A549 (cell line): ENCODE data around the gene TMEM123. TPM values are rescaled to one million over a fixed set of nuclear protein-coding genes. Genes with fewer than 3 reads are reported as not detected.
A peak's percentile ranks its signal among the peaks of the same experiment; 100 is the strongest.

Experiments used
- ATAC-seq, 2 experiments: fragments of 200-7000 bp in 1 of 2; fragments of >200 bp in 1 of 2; cut with Nextera tagmentation in 1 of 2; cut with Tn5 transposase in 1 of 2; 3 replicates each; pipeline versions ENCODE4 v1.8.0 to v1.9.1; 2018 to 2020; ENCODE audit warnings: mild to moderate bottlenecking in 1 of 2, moderate library complexity in 1 of 2
- CTCF ChIA-PET: fragments of 300-600 bp; sonication (Branson Sonifier 250); formaldehyde crosslinking; extraction: SDS; loops from one replicate; lab custom pipeline; 2021; ENCODE audit warnings: antibody characterized with exemption, inconsistent platforms; lab: Yijun Ruan, JAX
- POLR2A ChIA-PET: fragments of 350-600 bp; formaldehyde crosslinking; extraction: SDS; loops from one replicate; lab custom pipeline; 2021; ENCODE audit warnings: antibody characterized with exemption, inconsistent platforms; lab: Yijun Ruan, JAX
- DNase-seq, 2 experiments: peaks; one replicate each; pipeline versions ENCODE4 v3.0.0 to v3.0.0-alpha.2; 2011 to 2016; ENCODE audit warnings: low read depth in 1 of 2, low spot score in 1 of 2
- FAIRE-seq: peaks from 2 replicates; lab custom pipeline; 2011; peaks lifted over from hg19 to GRCh38; lab: Jason Lieb, UNC
- H3K27ac ChIP-seq, 2 experiments: fragments of >200 bp; sonication (Bioruptor Twin); formaldehyde crosslinking; 3 replicates each; pipeline ENCODE4 v1.5.1; 2016 to 2017
- H3K4me1 ChIP-seq: fragments of >200 bp; sonication (Bioruptor Twin); formaldehyde crosslinking; 3 replicates; pipeline ENCODE4 v1.6.1; 2016
- H3K4me2 ChIP-seq: fragments of >200 bp; sonication (Bioruptor Twin); formaldehyde crosslinking; 3 replicates; pipeline ENCODE4 v1.6.1; 2016
- H3K4me3 ChIP-seq: fragments of >200 bp; sonication (Bioruptor Twin); formaldehyde crosslinking; 3 replicates; pipeline ENCODE4 v1.5.1; 2016
- H3K9me3 ChIP-seq: fragments of >200 bp; sonication (Bioruptor Twin); formaldehyde crosslinking; 3 replicates; pipeline ENCODE4 v1.6.1; 2016
- CBX2 ChIP-seq: fragments of 200-600 bp; sonication (generic); IDR thresholded peaks from 2 replicates; pipeline ENCODE4 v1.6.1; 2016; ENCODE audit warnings: low read depth, mild to moderate bottlenecking, borderline replicate concordance
- CBX8 ChIP-seq: fragments of 200-600 bp; sonication (generic); IDR thresholded peaks from 2 replicates; pipeline ENCODE4 v1.6.1; 2016
- CEBPB ChIP-seq, 2 experiments: fragments of >200 bp in 1 of 2; sonication (Bioruptor Twin) in 1 of 2; formaldehyde crosslinking in 1 of 2; IDR thresholded peaks; 2 replicates each; pipeline ENCODE4 v1.6.1; 2012 to 2016
- EHF ChIP-seq: fragments of 250-450 bp; sonication (Bioruptor Pico); IDR thresholded peaks from 2 replicates; pipeline ENCODE4 v1.5.0; 2020; ENCODE audit warnings: mild to moderate bottlenecking
- EHMT2 ChIP-seq: fragments of 200-600 bp; sonication (generic); IDR thresholded peaks from 2 replicates; pipeline ENCODE4 v1.6.1; 2016; ENCODE audit warnings: antibody characterized with exemption, low read depth, mild to moderate bottlenecking, moderate library complexity
- ELK1 ChIP-seq: fragments of 150-350 bp; IDR thresholded peaks from 2 replicates; pipeline ENCODE4 v1.6.1; 2014; ENCODE audit warnings: low read depth, mild to moderate bottlenecking, low read length
- ESRRA ChIP-seq: fragments of 150-350 bp; IDR thresholded peaks from 2 replicates; pipeline ENCODE4 v1.6.1; 2014; ENCODE audit warnings: mild to moderate bottlenecking, low read length, borderline replicate concordance
- HDAC2 ChIP-seq: fragments of 200-600 bp; sonication (generic); IDR thresholded peaks from 2 replicates; pipeline ENCODE4 v1.6.1; 2016
- HOXA7 ChIP-seq: fragments of 250-450 bp; sonication (Bioruptor Pico); IDR thresholded peaks from 2 replicates; pipeline ENCODE4 v1.5.0; 2020; ENCODE audit warnings: mild to moderate bottlenecking, moderate library complexity
- HOXB13 ChIP-seq: fragments of 250-450 bp; sonication (Bioruptor Pico); IDR thresholded peaks from 2 replicates; pipeline ENCODE4 v1.5.0; 2020; ENCODE audit warnings: low read depth, mild to moderate bottlenecking, moderate library complexity
- JUN ChIP-seq, 2 experiments: fragments of >200 bp; sonication (Bioruptor Twin); formaldehyde crosslinking; IDR thresholded peaks; 2 replicates in 1 of 2; 3 replicates in 1 of 2; pipeline ENCODE4 v1.6.1; 2016 to 2017
- JUNB ChIP-seq: fragments of >200 bp; sonication (Bioruptor Twin); formaldehyde crosslinking; IDR thresholded peaks from 2 replicates; pipeline ENCODE4 v1.6.1; 2016
- MAFK ChIP-seq: fragments of 450-650 bp; IDR thresholded peaks from 2 replicates; pipeline ENCODE4 v1.6.1; 2014; ENCODE audit not compliant: partially characterized antibody
- MAZ ChIP-seq: fragments of 150-350 bp; IDR thresholded peaks from 2 replicates; pipeline ENCODE4 v1.6.1; 2014; ENCODE audit warnings: antibody characterized with exemption, low read depth, low read length, borderline replicate concordance
- NPAS2 ChIP-seq: fragments of 250-450 bp; sonication (Bioruptor Pico); IDR thresholded peaks from 2 replicates; pipeline ENCODE4 v1.8.0; 2022; ENCODE audit warnings: mild to moderate bottlenecking, moderate library complexity, borderline replicate concordance
- PBX3 ChIP-seq: IDR thresholded peaks from 2 replicates; pipeline ENCODE4 v1.6.1; 2012
- POLR2AphosphoS2 ChIP-seq: conservative IDR thresholded peaks from 2 replicates; pipeline ENCODE4 v1.6.1; 2012; ENCODE audit warnings: low read length, improper control_type of control experiment, inconsistent platforms
- RAD21 ChIP-seq, 2 experiments: fragments of >200 bp in 1 of 2; sonication (Bioruptor Twin) in 1 of 2; formaldehyde crosslinking in 1 of 2; IDR thresholded peaks in 1 of 2; conservative IDR thresholded peaks in 1 of 2; 2 replicates in 1 of 2; 3 replicates in 1 of 2; pipeline ENCODE4 v1.6.1; 2012 to 2018; ENCODE audit warnings: inconsistent platforms in 1 of 2
- RCOR1 ChIP-seq: fragments of 150-350 bp; IDR thresholded peaks from 2 replicates; pipeline ENCODE4 v1.6.1; 2014; ENCODE audit warnings: antibody characterized with exemption, low read length, low read depth
- RNF2 ChIP-seq: fragments of 200-600 bp; sonication (generic); IDR thresholded peaks from 2 replicates; pipeline ENCODE4 v1.6.1; 2016; ENCODE audit warnings: low read depth, mild to moderate bottlenecking, antibody characterized with exemption, moderate library complexity, borderline replicate concordance
- TFCP2L1 ChIP-seq: fragments of 250-450 bp; sonication (Bioruptor Pico); IDR thresholded peaks from 2 replicates; pipeline ENCODE4 v1.5.0; 2021; ENCODE audit warnings: mild to moderate bottlenecking
- TP53 ChIP-seq: fragments of 250-450 bp; sonication (Bioruptor Pico); IDR thresholded peaks from 2 replicates; pipeline ENCODE4 v1.5.0; 2021; ENCODE audit warnings: mild to moderate bottlenecking, moderate library complexity
- USF2 ChIP-seq: fragments of 450-650 bp; IDR thresholded peaks from 2 replicates; pipeline ENCODE4 v1.6.1; 2014; ENCODE audit warnings: antibody characterized with exemption
- ZC3H11A ChIP-seq: fragments of 450-650 bp; IDR thresholded peaks from 2 replicates; pipeline ENCODE4 v1.6.1; 2014; ENCODE audit warnings: antibody characterized with exemption, mild to moderate bottlenecking
- ZNF302 ChIP-seq: fragments of 250-450 bp; sonication (Bioruptor Pico); IDR thresholded peaks from 2 replicates; pipeline ENCODE4 v1.9.0; 2021; ENCODE audit warnings: inconsistent platforms, mild to moderate bottlenecking, moderate library complexity
- WGBS: methylation state at CpG from one replicate; pipeline ENCODE4 v1.1.6; 2017; ENCODE audit errors: missing lambda C conversion rate; 5-methylcytosine and 5-hydroxymethylcytosine counted together
- polyA plus RNA-seq, 4 experiments: library from polyadenylated mRNA; depleted of rRNA in 3 of 4; stranded (reverse); fragments of >200 nt; fragmentation: RNase III in 1 of 4; extraction: RNeasy Plus Mini Kit Qiagen cat#74134 plus additional on column Dnase treatment in 1 of 4; gene quantifications; 2 replicates in 3 of 4; 3 replicates in 1 of 4; pipeline ENCODE4 v1.2.3, GENCODE V29; 2011 to 2017

Gene TMEM123
- polyA plus RNA-seq, 2 of the 4 experiments (the other 2 are of a cell fraction) = 199 to 458 TPM

GRCh38 chr11:102479733-102480132, 27.2 kb upstream of the TMEM123 start:
- Histone ChIP-seq H3K9me3 (no peaks in the 10 kb centered on the region), H3K4me1 (peaks cover 13% of the 10 kb centered on the region; the same call in 2 of the 3 replicates), H3K27ac (no peak overlapping the region), H3K4me2 (no peak overlapping the region), H3K4me3 (no peak overlapping the region)
- TF ChIP-seq JUN (IDR thresholded peaks at IDR 0.05) (no peak), MAFK (peak; percentile 79)
- CTCF ChIA-PET = interaction anchor here (0.6 to 1.5 kb wide), 3 partner anchors 16 to 135 kb away, joined by 3 to 4 read pairs (median 4); no protein-coding TSS in a partner anchor
- no peak for ATAC-seq
- DNase-seq = no peak
- POLR2A ChIA-PET = no interaction called here
- FAIRE-seq = no peak
- 84% methylated on average over 2 of the region's 2 CpGs for WGBS

- TF ChIP-seq JUNB (no peak), RAD21 (conservative IDR thresholded peaks at IDR 0.05 in 1 of 2, IDR thresholded peaks at IDR 0.05 in 1 of 2) (no peak), POLR2AphosphoS2 (no peak), TFCP2L1 (CRISPR knock-in tag) (no peak), ESRRA (no peak), HOXB13 (no peak), TP53 (no peak)
- FAIRE-seq (no peak), ATAC-seq (no peak), DNase-seq (no peak)
- peaks cover 13% of the 10 kb centered on the region; the same call in 2 of the 3 replicates for H3K4me1 ChIP-seq
- 92% methylated on average over 1 of the region's 1 CpG for WGBS
- no peak overlapping the region for H3K4me2 ChIP-seq
- CTCF ChIA-PET = interaction anchor here (1.5 kb wide), 1 partner anchor 88 kb away, joined by 4 read pairs; no protein-coding TSS in a partner anchor
- no peak overlapping the region for H3K27ac ChIP-seq
- H3K9me3 ChIP-seq = no peaks in the 10 kb centered on the region
- H3K4me3 ChIP-seq = no peak overlapping the region
- POLR2A ChIA-PET = no interaction called here
Measured at GRCh38 chr11:102478673-102479299, 26.2 kb upstream of the TMEM123 start.

GRCh38 chr11:102476812-102477211, 24.2 kb upstream of the TMEM123 start:
- no peak for TF ChIP-seq CBX8
- TF ChIP-seq MAFK = no peak
- no peak for TF ChIP-seq ZNF302 (CRISPR knock-in tag)
- TF ChIP-seq CBX2 = no peak
- no peak for TF ChIP-seq HOXA7 (CRISPR knock-in tag)
- TF ChIP-seq JUN (IDR thresholded peaks at IDR 0.05) = no peak
- TF ChIP-seq CEBPB (IDR thresholded peaks at IDR 0.05) = no peak
- no peak for TF ChIP-seq ZC3H11A
- TF ChIP-seq ELK1 = no peak
- TF ChIP-seq HOXB13 = no peak
- TF ChIP-seq HDAC2 = no peak
- TF ChIP-seq PBX3 = no peak
- TF ChIP-seq NPAS2 (CRISPR knock-in tag) = no peak
- no peak for TF ChIP-seq USF2
- no peak for TF ChIP-seq RCOR1
- no peak for TF ChIP-seq EHF (CRISPR knock-in tag)
- TF ChIP-seq RNF2 = no peak
- no peak for TF ChIP-seq EHMT2
- TF ChIP-seq MAZ = no peak
- DNase-seq = no peak
- ChIA-PET POLR2A (no interaction called here), CTCF (interaction anchor here (2.6 kb wide), 1 partner anchor 19 kb away, joined by 9 read pairs; no protein-coding TSS in a partner anchor)
- Histone ChIP-seq H3K27ac (peak overlapping the region; percentile 47 to 66; a peak in 4 of 6 replicates), H3K4me2 (peak overlapping the region; percentile 35; the same call in 2 of the 3 replicates), H3K4me3 (no peak overlapping the region), H3K4me1 (peaks cover 13% of the 10 kb centered on the region; the same call in 2 of the 3 replicates), H3K9me3 (no peaks in the 10 kb centered on the region)
- peak; percentile 62 to 79; a peak in 4 of 6 replicates for ATAC-seq
- FAIRE-seq = no peak
- 0% methylated on average over 1 of the region's 1 CpG for WGBS
